Breast epithelium (tissue), 4 donors: Measurements from ENCODE around the gene ZC3H13. TPM values are rescaled to one million over a fixed set of nuclear protein-coding genes. Genes with fewer than 3 reads are reported as not detected.

ENCODE experiments used
- DNase-seq, 2 donors: peaks; one replicate each; pipeline ENCODE4 v3.0.0-alpha.2; 2019; ENCODE audit warnings: low spot score in 2 of 2
- H3K27ac ChIP-seq, 2 donors: fragments of 200-600 bp; sonication (generic) in 1 of 2; one replicate each; pipeline ENCODE4 v1.5.1; 2016 to 2019; ENCODE audit warnings: mild to moderate bottlenecking in 1 of 2
- H3K27me3 ChIP-seq, 2 donors: fragments of 200-600 bp; sonication (generic) in 1 of 2; one replicate each; pipeline versions ENCODE4 v1.5.1 to v1.6.0; 2017 to 2019; ENCODE audit warnings: control low read depth in 1 of 2, mild to moderate bottlenecking in 1 of 2
- H3K36me3 ChIP-seq: fragments of 200-600 bp; one replicate; pipeline ENCODE4 v1.5.1; 2019
- H3K4me1 ChIP-seq, 2 donors: fragments of 200-600 bp; sonication (generic); one replicate each; pipeline ENCODE4 v1.5.1; 2016 to 2019; ENCODE audit warnings: control low read depth in 1 of 2
- H3K4me3 ChIP-seq, 3 donors: fragments of 200-600 bp; sonication (generic); 1 replicate in 2 of 3; 2 replicates in 1 of 3; pipeline ENCODE4 v1.5.1; 2016 to 2019; ENCODE audit warnings: mild to moderate bottlenecking in 3 of 3, moderate library complexity in 2 of 3
- H3K9me3 ChIP-seq, 2 donors: fragments of 200-600 bp; sonication (generic) in 1 of 2; one replicate each; pipeline ENCODE4 v1.5.1; 2016 to 2019; ENCODE audit warnings: control low read depth in 1 of 2
- CTCF ChIP-seq, 3 donors: fragments of 450-650 bp; IDR thresholded peaks; one replicate each; pipeline ENCODE4 v1.5.1; 2016 to 2017; ENCODE audit warnings: antibody characterized with exemption in 3 of 3, mild to moderate bottlenecking in 3 of 3, moderate library complexity in 3 of 3
- POLR2A ChIP-seq: fragments of 450-650 bp; IDR thresholded peaks from one replicate; pipeline ENCODE4 v1.6.1; 2016; ENCODE audit warnings: antibody characterized with exemption, mild to moderate bottlenecking, moderate library complexity
- POLR2AphosphoS5 ChIP-seq, 3 donors: sonication (generic); formaldehyde crosslinking; IDR thresholded peaks; one replicate each; pipeline ENCODE4 v1.6.1; 2017; ENCODE audit warnings: antibody characterized with exemption in 3 of 3
- intact Hi-C: fragments of 100-400 bp; cut with DNase I; formaldehyde crosslinking; loops from one replicate; pipeline ENCODE4 v1.15.1; 2023; ENCODE audit warnings: low total_unique reads
- total RNA-seq, 3 donors: library from RNA; depleted of rRNA; stranded (reverse); fragments of >200 nt; gene quantifications; one replicate each; pipeline ENCODE4 v1.1.0, GENCODE V29; 2016

The ZC3H13 gene
- total RNA-seq, 3 donors from 2014 or later = 31.0 to 40.6 (median 38.9) TPM

- intact Hi-C loops = no loop called here
- Histone ChIP-seq H3K4me3 (no peak overlapping the region), H3K4me1 (no peaks in the 10 kb centered on the region), H3K27ac (no peak overlapping the region), H3K9me3 (no peaks in the 10 kb centered on the region), H3K27me3 (no peaks in the 10 kb centered on the region), H3K36me3 (no peaks in the 10 kb centered on the region)
- no peak for DNase-seq
- no peak for TF ChIP-seq POLR2AphosphoS5 (IDR thresholded peaks at IDR 0.05)
- TF ChIP-seq POLR2A = no peak
- TF ChIP-seq CTCF (IDR thresholded peaks at IDR 0.05) = no peak
Observed at GRCh38 chr13:46079770-46080169, 27.2 kb upstream of the ZC3H13 start.

- Histone ChIP-seq H3K9me3 (no peaks in the 10 kb centered on the region), H3K27me3 (no peaks in the 10 kb centered on the region), H3K4me3 (no peak overlapping the region), H3K4me1 (no peaks in the 10 kb centered on the region), H3K36me3 (no peaks in the 10 kb centered on the region), H3K27ac (no peak overlapping the region)
- no peak for DNase-seq
- TF ChIP-seq CTCF (IDR thresholded peaks at IDR 0.05) (no peak), POLR2A (no peak), POLR2AphosphoS5 (IDR thresholded peaks at IDR 0.05) (no peak)
- intact Hi-C loops = no loop called here
Observed at GRCh38 chr13:46077265-46077664, 24.7 kb upstream of the ZC3H13 start.

DNA sequence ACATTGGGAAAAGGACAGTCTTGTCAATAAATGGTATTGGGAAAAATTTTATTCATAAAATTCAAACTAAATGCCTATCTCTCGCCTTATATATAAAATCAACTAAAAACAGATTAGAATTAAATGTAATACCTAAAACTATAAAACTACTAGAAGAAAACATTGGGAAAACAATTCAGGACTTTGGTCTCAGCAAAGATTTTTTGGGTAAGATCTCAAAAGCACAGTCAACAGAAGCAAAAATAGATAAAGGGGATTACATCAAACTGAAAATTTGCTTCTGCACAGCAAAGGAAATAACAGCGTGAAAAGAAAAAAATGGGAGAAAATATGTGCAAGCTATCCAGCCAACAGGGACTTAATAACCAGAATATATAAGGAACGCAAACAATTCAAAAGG is 24.3 kb upstream of the ZC3H13 start:
- intact Hi-C loops = no loop called here
- no peaks in the 10 kb centered on the region for H3K36me3 ChIP-seq
- no peak overlapping the region for H3K4me3 ChIP-seq
- no peak for TF ChIP-seq POLR2A
- TF ChIP-seq CTCF (IDR thresholded peaks at IDR 0.05) = no peak
- TF ChIP-seq POLR2AphosphoS5 (IDR thresholded peaks at IDR 0.05) = no peak
- H3K27ac ChIP-seq = no peak overlapping the region
- no peaks in the 10 kb centered on the region for H3K27me3 ChIP-seq
- H3K4me1 ChIP-seq = no peaks in the 10 kb centered on the region
- H3K9me3 ChIP-seq = no peaks in the 10 kb centered on the region
- no peak for DNase-seq

DNA sequence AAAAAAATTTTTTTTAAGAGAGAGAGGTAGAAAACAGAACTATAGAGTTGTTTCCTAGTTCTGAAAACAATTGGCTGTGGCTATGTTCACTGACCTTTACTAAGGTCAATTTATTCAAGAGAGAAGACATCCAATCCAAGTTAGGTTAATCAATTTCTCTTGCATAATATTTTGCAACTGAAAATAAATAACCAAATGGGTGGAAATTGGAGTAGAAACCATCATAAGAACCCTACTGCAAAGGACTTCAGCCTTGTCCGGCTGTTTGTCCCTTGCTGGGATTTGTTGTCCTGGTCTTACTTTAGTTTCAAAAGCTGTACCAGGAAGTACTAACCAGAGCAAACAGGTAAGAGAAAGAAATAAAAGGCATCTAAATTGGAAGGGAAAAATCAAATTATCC is 23.3 kb upstream of the ZC3H13 start:
- TF ChIP-seq CTCF (IDR thresholded peaks at IDR 0.05) (no peak), POLR2A (no peak), POLR2AphosphoS5 (IDR thresholded peaks at IDR 0.05) (no peak)
- Histone ChIP-seq H3K36me3 (no peaks in the 10 kb centered on the region), H3K27me3 (no peaks in the 10 kb centered on the region), H3K4me3 (no peak overlapping the region), H3K4me1 (no peaks in the 10 kb centered on the region), H3K27ac (no peak overlapping the region), H3K9me3 (no peaks in the 10 kb centered on the region)
- intact Hi-C loops = no loop called here
- DNase-seq = no peak

- no peak overlapping the region for H3K27ac ChIP-seq
- intact Hi-C loops = no loop called here
Observed at GRCh38 chr13:46071590-46072249, 19.2 kb upstream of the ZC3H13 start.

More at GRCh38 chr13:46071590-46072249, 19.2 kb upstream of the ZC3H13 start:
- no peaks in the 10 kb centered on the region for H3K9me3 ChIP-seq
- H3K36me3 ChIP-seq = no peaks in the 10 kb centered on the region
- DNase-seq = no peak
- no peaks in the 10 kb centered on the region for H3K27me3 ChIP-seq
- H3K4me3 ChIP-seq = no peak overlapping the region
- H3K4me1 ChIP-seq = no peaks in the 10 kb centered on the region
- TF ChIP-seq CTCF (IDR thresholded peaks at IDR 0.05) (no peak), POLR2AphosphoS5 (IDR thresholded peaks at IDR 0.05) (no peak), POLR2A (no peak)
